SK-N-SH treated with all-trans-retinoic acid at 6 μM for 48 hours (cell line): ENCODE results near the gene UVSSA.

Experiments
- ATAC-seq: fragments of 200-7000 bp; cut with Tn5 transposase; 3 replicates; pipeline ENCODE4 v1.9.1; 2020; ENCODE audit warnings: mild to moderate bottlenecking, moderate library complexity
- ARNTL ChIP-seq: fragments of 450-650 bp; formaldehyde crosslinking; IDR thresholded peaks from 2 replicates; pipeline ENCODE4 v1.5.0; 2020; ENCODE audit warnings: low read depth, mild to moderate bottlenecking, moderate library complexity, borderline replicate concordance
- BACH2 ChIP-seq: fragments of 250-450 bp; sonication (Bioruptor Pico); IDR thresholded peaks from 2 replicates; pipeline ENCODE4 v1.9.0; 2021; ENCODE audit warnings: mild to moderate bottlenecking, borderline replicate concordance
- CREB5 ChIP-seq: fragments of 250-450 bp; sonication (Bioruptor Pico); IDR thresholded peaks from 2 replicates; pipeline ENCODE4 v1.5.1; 2020; ENCODE audit warnings: low read depth, mild to moderate bottlenecking, moderate library complexity
- CSDC2 ChIP-seq: fragments of 250-450 bp; sonication (Bioruptor Pico); IDR thresholded peaks from 2 replicates; pipeline ENCODE4 v1.5.0; 2020; ENCODE audit warnings: mild to moderate bottlenecking, moderate library complexity
- ESRRG ChIP-seq: fragments of 250-450 bp; sonication (Bioruptor Pico); IDR thresholded peaks from 2 replicates; pipeline ENCODE4 v1.6.1; 2021; ENCODE audit warnings: mild to moderate bottlenecking
- GLIS3 ChIP-seq: fragments of 250-450 bp; sonication (Bioruptor Pico); IDR thresholded peaks from 2 replicates; pipeline ENCODE4 v1.5.0; 2020; ENCODE audit warnings: mild to moderate bottlenecking, moderate library complexity
- ISL1 ChIP-seq: fragments of 250-450 bp; sonication (Bioruptor Pico); IDR thresholded peaks from 2 replicates; pipeline ENCODE4 v2.1.2; 2022; ENCODE audit warnings: mild to moderate bottlenecking, moderate library complexity
- OSR1 ChIP-seq: fragments of 250-450 bp; sonication (Bioruptor Pico); IDR thresholded peaks from 2 replicates; pipeline ENCODE4 v1.8.0; 2022; ENCODE audit warnings: moderate library complexity, mild to moderate bottlenecking, inconsistent platforms
- POU6F1 ChIP-seq: fragments of 250-450 bp; sonication (Bioruptor Pico); IDR thresholded peaks from 2 replicates; pipeline ENCODE4 v1.8.0; 2021; ENCODE audit warnings: low read depth, mild to moderate bottlenecking, moderate library complexity, borderline replicate concordance
- PPARA ChIP-seq: fragments of 250-450 bp; sonication (Bioruptor Pico); IDR thresholded peaks from 2 replicates; pipeline ENCODE4 v1.5.0; 2020; ENCODE audit warnings: mild to moderate bottlenecking, borderline replicate concordance
- RARB ChIP-seq: fragments of 250-450 bp; sonication (Bioruptor Pico); IDR thresholded peaks from 2 replicates; pipeline ENCODE4 v1.8.0; 2021; ENCODE audit warnings: mild to moderate bottlenecking, moderate library complexity
- SNAI2 ChIP-seq: fragments of 250-450 bp; sonication (Bioruptor Pico); IDR thresholded peaks from 2 replicates; pipeline ENCODE4 v1.5.0; 2020; ENCODE audit warnings: mild to moderate bottlenecking, moderate library complexity
- TOX ChIP-seq: fragments of 250-450 bp; sonication (Bioruptor Pico); IDR thresholded peaks from 2 replicates; pipeline ENCODE4 v1.8.0; 2021; ENCODE audit warnings: mild to moderate bottlenecking, moderate library complexity, borderline replicate concordance
- TSHZ2 ChIP-seq: fragments of 250-450 bp; sonication (Bioruptor Pico); IDR thresholded peaks from 2 replicates; pipeline ENCODE4 v1.5.0; 2020; ENCODE audit warnings: mild to moderate bottlenecking, moderate library complexity
- ZC3H10 ChIP-seq: fragments of 250-450 bp; sonication (Bioruptor Pico); IDR thresholded peaks from 2 replicates; pipeline ENCODE4 v1.5.1; 2021; ENCODE audit warnings: mild to moderate bottlenecking, moderate library complexity
- ZFP3 ChIP-seq: fragments of 250-450 bp; sonication (Bioruptor Pico); IDR thresholded peaks from 2 replicates; pipeline ENCODE4 v1.5.0; 2020; ENCODE audit warnings: mild to moderate bottlenecking, moderate library complexity
- ZFP30 ChIP-seq: fragments of 450-650 bp; formaldehyde crosslinking; IDR thresholded peaks from 2 replicates; pipeline ENCODE4 v1.5.0; 2022; ENCODE audit warnings: mild to moderate bottlenecking, moderate library complexity
- ZNF565 ChIP-seq: fragments of 450-650 bp; formaldehyde crosslinking; conservative IDR thresholded peaks from 2 replicates; pipeline ENCODE4 v1.5.0; 2020; ENCODE audit warnings: low read depth, mild to moderate bottlenecking, moderate library complexity
- ZNF8 ChIP-seq: fragments of 450-650 bp; formaldehyde crosslinking; IDR thresholded peaks from 2 replicates; pipeline ENCODE4 v1.5.0; 2020; ENCODE audit warnings: mild to moderate bottlenecking, moderate library complexity
- TF ChIP-seq, protein P1 (sequence below): fragments of 250-450 bp; sonication (Bioruptor Pico); IDR thresholded peaks from 2 replicates; pipeline ENCODE4 v1.5.1; 2021; ENCODE audit warnings: mild to moderate bottlenecking, moderate library complexity

UVSSA gene

GRCh38 chr4:1307951-1308735 lies 38.9 kb upstream of the UVSSA start:
- no peak for ATAC-seq
- TF ChIP-seq ARNTL (CRISPR knock-in tag) (no peak), GLIS3 (CRISPR knock-in tag) (no peak), ESRRG (CRISPR knock-in tag) (no peak), SNAI2 (CRISPR knock-in tag) (no peak), ZNF8 (CRISPR knock-in tag) (no peak), POU6F1 (CRISPR knock-in tag) (no peak), ZNF565 (CRISPR knock-in tag) (no peak)
- TF ChIP-seq, protein P1, sequence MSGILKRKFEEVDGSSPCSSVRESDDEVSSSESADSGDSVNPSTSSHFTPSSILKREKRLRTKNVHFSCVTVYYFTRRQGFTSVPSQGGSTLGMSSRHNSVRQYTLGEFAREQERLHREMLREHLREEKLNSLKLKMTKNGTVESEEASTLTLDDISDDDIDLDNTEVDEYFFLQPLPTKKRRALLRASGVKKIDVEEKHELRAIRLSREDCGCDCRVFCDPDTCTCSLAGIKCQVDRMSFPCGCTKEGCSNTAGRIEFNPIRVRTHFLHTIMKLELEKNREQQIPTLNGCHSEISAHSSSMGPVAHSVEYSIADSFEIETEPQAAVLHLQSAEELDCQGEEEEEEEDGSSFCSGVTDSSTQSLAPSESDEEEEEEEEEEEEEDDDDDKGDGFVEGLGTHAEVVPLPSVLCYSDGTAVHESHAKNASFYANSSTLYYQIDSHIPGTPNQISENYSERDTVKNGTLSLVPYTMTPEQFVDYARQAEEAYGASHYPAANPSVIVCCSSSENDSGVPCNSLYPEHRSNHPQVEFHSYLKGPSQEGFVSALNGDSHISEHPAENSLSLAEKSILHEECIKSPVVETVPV, result no peak

DNA sequence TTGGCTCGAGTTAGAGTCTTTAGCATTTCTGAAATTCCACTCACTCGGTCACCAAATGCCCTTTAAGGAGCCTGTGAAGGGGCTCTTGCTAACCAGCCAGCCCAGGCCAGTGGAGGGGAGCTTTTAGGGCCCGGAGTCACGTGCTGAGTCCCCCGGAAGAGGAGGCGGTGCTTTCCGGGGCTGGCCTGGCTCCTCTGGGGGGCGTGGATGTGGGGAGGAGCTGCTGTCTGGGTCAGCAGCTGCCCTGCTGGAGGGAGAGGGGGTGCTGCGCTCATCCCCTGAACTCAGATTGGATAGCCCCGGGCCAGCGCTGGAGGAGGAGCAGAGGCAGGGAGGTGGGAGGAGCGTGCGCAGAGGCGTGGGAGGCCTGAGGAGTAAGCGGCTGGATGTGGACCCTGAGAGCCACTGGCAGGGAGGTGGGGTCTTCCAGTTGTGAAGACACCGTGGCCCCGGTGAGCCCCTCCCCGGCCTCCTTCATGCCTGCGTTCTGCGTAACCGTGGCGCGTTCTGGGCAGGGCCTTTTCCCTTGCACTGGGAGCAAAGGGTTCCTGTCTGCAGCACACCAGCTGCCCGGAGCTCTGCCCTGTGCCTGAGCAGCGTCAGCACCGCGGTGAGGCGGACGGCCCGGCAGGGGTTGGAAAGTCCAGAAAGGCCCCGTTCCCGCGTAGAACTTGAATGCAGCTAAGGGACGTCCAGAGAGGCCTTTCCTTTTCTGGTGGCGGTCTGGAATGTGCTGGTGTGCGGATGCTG lies 37.6 kb upstream of the UVSSA start:
- TF ChIP-seq TOX (CRISPR knock-in tag) (no peak), POU6F1 (CRISPR knock-in tag) (no peak), ZFP30 (CRISPR knock-in tag) (no peak), OSR1 (CRISPR knock-in tag) (no peak), ZNF8 (CRISPR knock-in tag) (no peak), BACH2 (CRISPR knock-in tag) (no peak), CSDC2 (CRISPR knock-in tag) (no peak), ZC3H10 (CRISPR knock-in tag) (no peak), ZNF565 (CRISPR knock-in tag) (no peak), ZFP3 (CRISPR knock-in tag) (no peak), TSHZ2 (no peak), GLIS3 (CRISPR knock-in tag) (no peak), SNAI2 (CRISPR knock-in tag) (no peak), RARB (CRISPR knock-in tag) (no peak)
- peak; percentile 100 for ATAC-seq

DNA sequence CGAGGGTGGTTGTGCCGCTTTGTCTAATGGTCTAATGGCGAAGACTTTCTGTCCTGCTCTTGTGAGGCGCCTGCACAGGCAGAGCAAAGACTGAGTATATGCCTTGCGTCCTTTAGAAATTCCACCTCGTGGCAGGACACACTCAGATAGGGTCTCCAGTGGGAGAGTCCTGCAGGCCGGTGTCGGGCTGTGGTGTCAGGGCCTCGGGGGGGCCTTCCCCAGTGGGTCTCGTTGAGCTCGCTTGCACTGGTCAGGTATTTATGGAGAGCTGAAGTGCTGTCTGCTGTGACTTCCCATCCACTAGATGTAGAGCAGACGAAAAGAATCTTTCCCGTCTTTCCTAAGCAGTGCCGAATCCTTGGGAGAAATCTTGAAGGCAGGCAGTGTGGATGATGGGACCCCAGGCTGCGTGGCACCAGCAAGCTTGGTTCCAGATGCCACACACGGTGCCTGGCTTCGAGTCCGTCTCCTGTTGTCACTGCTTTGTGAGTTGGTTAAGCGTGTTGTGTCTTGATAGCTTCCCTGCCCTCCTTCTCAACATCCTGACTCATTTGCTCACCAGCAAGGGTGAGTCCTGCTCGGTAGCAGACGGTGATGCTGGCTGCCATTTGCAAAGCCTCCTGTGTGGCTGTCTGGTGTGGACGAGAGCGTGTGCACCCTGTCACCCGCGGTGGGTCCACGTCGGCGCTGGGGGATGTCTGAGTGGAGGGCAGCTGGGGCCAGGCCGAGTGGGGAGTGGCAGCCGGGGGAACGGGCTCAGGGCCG lies 36.8 kb upstream of the UVSSA start:
- no peak for ATAC-seq
- TF ChIP-seq, protein P1, result no peak
- TF ChIP-seq ZC3H10 (CRISPR knock-in tag) (no peak), OSR1 (CRISPR knock-in tag) (no peak), PPARA (CRISPR knock-in tag) (no peak), ISL1 (CRISPR knock-in tag) (no peak), CREB5 (no peak), ZFP30 (CRISPR knock-in tag) (no peak), POU6F1 (CRISPR knock-in tag) (no peak), ARNTL (CRISPR knock-in tag) (no peak), CSDC2 (CRISPR knock-in tag) (no peak)
